Ovary (tissue), 9 donors: ENCODE data around the gene C9orf57. TPM values are rescaled to one million over a fixed set of nuclear protein-coding genes. Genes with fewer than 3 reads are reported as not detected.

ENCODE experiments used
- DNase-seq, 5 donors: peaks; one replicate each; pipeline ENCODE4 v3.0.0-alpha.2; 2019 to 2020
- H3K27ac ChIP-seq, 2 donors: fragments of 200-600 bp; one replicate each; pipeline versions ENCODE4 v1.5.1 to v1.8.0; 2019 to 2022
- H3K27me3 ChIP-seq: fragments of 200-600 bp; one replicate; pipeline ENCODE4 v1.8.0; 2022
- H3K36me3 ChIP-seq: fragments of 200-600 bp; sonication (generic); one replicate; pipeline ENCODE4 v1.5.1; 2019
- H3K4me1 ChIP-seq: one replicate; pipeline ENCODE4 v1.8.1; 2013; ENCODE audit warnings: mild to moderate bottlenecking, moderate library complexity; ENCODE audit not compliant: insufficient read depth
- H3K4me3 ChIP-seq: fragments of 200-600 bp; sonication (generic); one replicate; pipeline ENCODE4 v1.5.1; 2017
- H3K9me3 ChIP-seq, 2 donors: fragments of 200-600 bp in 1 of 2; sonication (generic) in 1 of 2; one replicate each; pipeline versions ENCODE4 v1.5.1 to v1.8.1; 2013 to 2019; ENCODE audit warnings: mild to moderate bottlenecking in 1 of 2, moderate library complexity in 1 of 2
- EP300 ChIP-seq: sonication (generic); formaldehyde crosslinking; IDR thresholded peaks from one replicate; pipeline ENCODE4 v1.6.1; 2017; ENCODE audit warnings: antibody characterized with exemption
- POLR2A ChIP-seq: fragments of 450-650 bp; IDR thresholded peaks from one replicate; pipeline ENCODE4 v1.6.1; 2017; ENCODE audit warnings: antibody characterized with exemption, mild to moderate bottlenecking, moderate library complexity
- WGBS, 3 donors: extraction: QIAGEN DNeasy Blood & Tissue Kit in 1 of 3; methylation state at CpG; one replicate each; pipeline versions ENCODE4 v1.1.5 to v1.1.7; 2013 to 2017; 5-methylcytosine and 5-hydroxymethylcytosine counted together
- intact Hi-C, 4 donors: fragments of 100-400 bp; cut with DNase I; formaldehyde crosslinking; loops; one replicate each; pipeline versions ENCODE4 v1.11.0 to v1.15.1; 2022 to 2023
- polyA plus RNA-seq, 2 donors: library from polyadenylated mRNA; stranded (reverse); fragments of 200-250 nt in 1 of 2; fragments of 350-450 nt in 1 of 2; fragmentation: Illumina TruSeq in 1 of 2; extraction: RNeasy Lipid Tissue Mini Kit (QIAGEN cat#74804) in 1 of 2; gene quantifications; one replicate each; pipeline ENCODE4 v1.2.3, GENCODE V29; 2013 to 2014
- total RNA-seq, 7 donors: library from RNA; depleted of rRNA in 2 of 7; stranded (reverse); fragments of >200 nt in 2 of 7; fragmentation: NEBNext Ultra II Directional in 3 of 7; extraction: Animal tissue kit (Norgen Biotek cat#: 25700) in 3 of 7; gene quantifications; one replicate each; pipeline versions ENCODE4 v1.1.0 to v1.2.4, GENCODE V29; 2016 to 2023
- TF ChIP-seq, protein P1 (sequence below), 3 donors: fragments of 450-650 bp in 2 of 3; fragments of 200-600 bp in 1 of 3; IDR thresholded peaks; one replicate each; pipeline versions ENCODE4 v1.5.1 to v1.8.0; 2016 to 2022; ENCODE audit warnings: antibody characterized with exemption in 3 of 3, mild to moderate bottlenecking in 1 of 3
- donor health status: DM: no; HTN: no; CAD: no; lungs with moderate emphysema.
- donor health status: DM: no; HTN: no; CAD: no.
- donor health status: Bipolar disorder and iron deficiency.
- donor health status: DM: yes; HTN: yes; CAD: no.
- donor health status: DM: no; HTN: no; CAD: no.
- donor health status: DM: yes; HTN: yes; CAD: no.

Gene C9orf57
- total and polyA plus RNA-seq, 9 donors: not detected

DNA sequence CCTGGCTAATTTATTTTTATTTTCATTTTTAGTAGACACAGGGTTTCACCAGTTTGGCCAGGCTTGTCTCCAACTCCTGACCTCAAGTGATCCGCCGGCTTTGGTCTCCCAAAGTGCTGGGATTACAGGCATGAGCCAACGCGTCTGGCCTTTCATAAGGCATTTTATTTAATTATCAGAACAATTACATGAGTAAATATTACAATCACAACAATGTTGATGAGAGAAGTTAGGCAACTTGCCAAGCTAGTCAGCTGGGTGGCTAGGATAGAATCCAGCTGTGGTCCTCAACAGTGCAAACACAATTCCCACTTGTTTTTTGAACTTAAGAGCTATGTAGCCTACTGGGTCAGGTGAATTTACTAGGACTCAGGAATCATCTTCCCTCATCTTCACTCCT is 22.0 kb downstream of the C9orf57 start:
- H3K27ac ChIP-seq: no peak overlapping the region
- 70 to 74% (median 71%) methylated on average over 4 of the region's 4 CpGs for WGBS, 3 donors
- TF ChIP-seq EP300 (no peak), POLR2A (no peak)
- TF ChIP-seq, protein P1, sequence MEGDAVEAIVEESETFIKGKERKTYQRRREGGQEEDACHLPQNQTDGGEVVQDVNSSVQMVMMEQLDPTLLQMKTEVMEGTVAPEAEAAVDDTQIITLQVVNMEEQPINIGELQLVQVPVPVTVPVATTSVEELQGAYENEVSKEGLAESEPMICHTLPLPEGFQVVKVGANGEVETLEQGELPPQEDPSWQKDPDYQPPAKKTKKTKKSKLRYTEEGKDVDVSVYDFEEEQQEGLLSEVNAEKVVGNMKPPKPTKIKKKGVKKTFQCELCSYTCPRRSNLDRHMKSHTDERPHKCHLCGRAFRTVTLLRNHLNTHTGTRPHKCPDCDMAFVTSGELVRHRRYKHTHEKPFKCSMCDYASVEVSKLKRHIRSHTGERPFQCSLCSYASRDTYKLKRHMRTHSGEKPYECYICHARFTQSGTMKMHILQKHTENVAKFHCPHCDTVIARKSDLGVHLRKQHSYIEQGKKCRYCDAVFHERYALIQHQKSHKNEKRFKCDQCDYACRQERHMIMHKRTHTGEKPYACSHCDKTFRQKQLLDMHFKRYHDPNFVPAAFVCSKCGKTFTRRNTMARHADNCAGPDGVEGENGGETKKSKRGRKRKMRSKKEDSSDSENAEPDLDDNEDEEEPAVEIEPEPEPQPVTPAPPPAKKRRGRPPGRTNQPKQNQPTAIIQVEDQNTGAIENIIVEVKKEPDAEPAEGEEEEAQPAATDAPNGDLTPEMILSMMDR (IDR thresholded peaks at IDR 0.05): no peak
- intact Hi-C loops: loop anchor here in 3 of 4 donors (2.0 to 10.0 kb wide), 4 partner anchors 229 to 786 kb away; no protein-coding TSS in a partner anchor
- no peaks in the 10 kb centered on the region for H3K36me3 ChIP-seq
- no peaks in the 10 kb centered on the region for H3K9me3 ChIP-seq
- H3K4me1 ChIP-seq: peaks cover 2% of the 10 kb centered on the region
- no peak for DNase-seq
- no peak overlapping the region for H3K4me3 ChIP-seq
- H3K27me3 ChIP-seq: no peaks in the 10 kb centered on the region

DNA sequence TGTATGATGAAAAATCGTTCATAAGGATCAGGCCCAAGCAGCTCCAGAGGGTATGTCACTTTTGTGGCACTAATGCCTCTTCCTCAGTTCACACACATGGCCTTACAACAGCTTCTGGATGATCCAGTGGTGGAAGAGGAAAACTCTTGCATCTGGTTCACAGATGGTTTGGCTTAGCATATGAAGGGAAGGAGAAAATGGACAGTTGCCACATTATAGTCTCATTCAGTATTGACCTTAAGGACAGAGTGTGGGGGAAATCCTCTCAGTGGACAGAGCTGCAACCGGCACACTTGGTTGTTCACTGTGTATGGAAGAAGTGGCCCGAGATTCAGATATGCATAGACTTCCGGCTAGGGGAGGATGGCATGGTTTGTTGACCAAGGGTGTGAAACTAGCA is 22.8 kb downstream of the C9orf57 start:
- H3K9me3 ChIP-seq: no peaks in the 10 kb centered on the region
- H3K27me3 ChIP-seq: no peaks in the 10 kb centered on the region
- TF ChIP-seq, protein P1 (IDR thresholded peaks at IDR 0.05): no peak
- TF ChIP-seq EP300 (no peak), POLR2A (no peak)
- DNase-seq: no peak
- WGBS, 3 donors: 65 to 75% (median 75%) methylated on average over 4 of the region's 4 CpGs
- no peaks in the 10 kb centered on the region for H3K36me3 ChIP-seq
- H3K4me3 ChIP-seq: no peak overlapping the region
- H3K4me1 ChIP-seq: peaks cover 2% of the 10 kb centered on the region
- no peak overlapping the region for H3K27ac ChIP-seq
- intact Hi-C loops: loop anchor here in 2 of 4 donors (5.0 to 10.0 kb wide), 3 partner anchors 230 to 787 kb away; no protein-coding TSS in a partner anchor

DNA sequence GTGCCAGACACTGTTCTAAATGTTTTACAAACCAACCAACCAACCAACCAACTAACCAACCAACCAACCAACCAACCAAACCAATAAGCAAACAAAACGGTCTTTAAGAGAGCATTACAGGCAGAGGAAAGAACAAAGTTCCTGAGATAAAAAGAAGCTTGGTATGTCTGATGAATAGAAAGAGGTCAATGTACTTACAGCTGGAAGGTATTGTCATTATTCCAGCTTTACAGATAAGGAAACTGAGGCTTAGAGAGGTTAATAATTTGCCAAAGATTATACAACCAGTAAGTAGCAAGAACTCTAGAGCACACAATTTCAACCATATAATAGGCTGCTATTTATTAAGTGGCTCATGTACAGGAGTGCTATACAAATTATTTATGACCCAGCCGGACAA is 29.6 kb downstream of the C9orf57 start:
- Histone ChIP-seq H3K36me3 (no peaks in the 10 kb centered on the region), H3K4me3 (no peak overlapping the region), H3K27me3 (no peaks in the 10 kb centered on the region), H3K9me3 (no peaks in the 10 kb centered on the region), H3K4me1 (no peaks in the 10 kb centered on the region), H3K27ac (no peak overlapping the region)
- intact Hi-C loops: loop anchor here in 1 of 4 donors (10.0 kb wide), 1 partner anchor 794 kb away; no protein-coding TSS in a partner anchor
- TF ChIP-seq POLR2A: no peak
- TF ChIP-seq EP300: no peak
- TF ChIP-seq, protein P1 (IDR thresholded peaks at IDR 0.05): no peak
- WGBS, 3 donors: 84 to 91% (median 85%) methylated on average over 2 of the region's 2 CpGs
- no peak for DNase-seq

DNA sequence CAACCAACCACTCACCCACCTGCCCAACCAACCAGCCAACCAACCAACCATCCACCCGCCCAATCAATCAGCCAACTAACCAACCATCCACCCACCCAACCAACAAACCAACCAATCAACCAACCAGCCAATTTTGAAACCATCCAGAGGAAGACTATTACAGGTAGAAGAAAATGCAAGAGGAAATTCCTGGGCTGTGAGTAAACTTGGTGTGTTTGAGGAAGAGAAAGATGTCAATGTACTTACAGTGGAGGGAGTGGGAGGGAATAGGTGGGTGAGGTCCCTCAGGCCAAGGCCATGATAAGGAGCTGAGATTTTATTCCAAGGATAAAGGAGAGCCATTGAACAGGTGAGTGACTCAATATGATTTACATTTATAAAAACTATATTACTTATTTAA is 30.4 kb downstream of the C9orf57 start:
- WGBS, 3 donors: 87 to 95% (median 90%) methylated on average over 1 of the region's 1 CpG
- H3K9me3 ChIP-seq: no peaks in the 10 kb centered on the region
- intact Hi-C loops: loop anchor here in 2 of 4 donors (10.0 kb wide), 2 partner anchors 225 to 795 kb away; no protein-coding TSS in a partner anchor

More for the DNA sequence above, 30.4 kb downstream of the C9orf57 start:
- Histone ChIP-seq H3K27me3 (no peaks in the 10 kb centered on the region), H3K36me3 (no peaks in the 10 kb centered on the region), H3K27ac (no peak overlapping the region), H3K4me1 (no peaks in the 10 kb centered on the region), H3K4me3 (no peak overlapping the region)
- TF ChIP-seq EP300 (no peak), POLR2A (no peak)
- TF ChIP-seq, protein P1 (IDR thresholded peaks at IDR 0.05): no peak
- DNase-seq: no peak
